Ecto neural progenitor cell (in vitro differentiated cells): ENCODE data around the gene CTRL.
"Not testable (repeated sequence)": the region's sequence is repeated elsewhere in the genome, so short reads cannot be mapped to it uniquely, and the experiment has no call there.

ENCODE experiments used
- DNase-seq: peaks from one replicate; pipeline ENCODE4 v3.0.0-alpha.2; 2018; ENCODE audit warnings: low spot score

Gene CTRL

GRCh38 chr16:67940446-67941089 is 8.9 kb upstream of the CTRL start:
- DNase-seq, result no peak

- DNase-seq, result no peak
Observed at GRCh38 chr16:67939507-67940445, 8.1 kb upstream of the CTRL start.

DNA sequence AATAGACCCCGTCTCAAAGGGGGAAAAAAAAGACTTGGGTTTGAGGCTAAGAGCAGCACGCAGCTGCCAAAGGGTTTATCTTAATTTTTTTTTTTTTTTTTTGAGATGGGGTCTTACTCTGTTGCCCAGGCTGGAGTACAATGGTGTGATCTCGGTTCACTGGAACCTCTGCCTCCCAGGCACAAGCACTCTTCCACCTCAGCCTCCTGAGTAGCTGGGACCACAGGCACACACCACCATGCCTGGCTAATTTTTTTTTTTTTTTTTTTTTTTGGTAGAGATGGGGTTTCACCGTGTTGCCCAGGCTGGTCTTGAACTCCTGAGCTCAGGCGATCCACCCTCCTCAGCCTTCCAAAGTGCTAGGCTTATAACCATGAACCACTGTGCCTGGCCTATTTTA is 6.1 kb upstream of the CTRL start:
- DNase-seq, result not testable (repeated sequence)

DNA sequence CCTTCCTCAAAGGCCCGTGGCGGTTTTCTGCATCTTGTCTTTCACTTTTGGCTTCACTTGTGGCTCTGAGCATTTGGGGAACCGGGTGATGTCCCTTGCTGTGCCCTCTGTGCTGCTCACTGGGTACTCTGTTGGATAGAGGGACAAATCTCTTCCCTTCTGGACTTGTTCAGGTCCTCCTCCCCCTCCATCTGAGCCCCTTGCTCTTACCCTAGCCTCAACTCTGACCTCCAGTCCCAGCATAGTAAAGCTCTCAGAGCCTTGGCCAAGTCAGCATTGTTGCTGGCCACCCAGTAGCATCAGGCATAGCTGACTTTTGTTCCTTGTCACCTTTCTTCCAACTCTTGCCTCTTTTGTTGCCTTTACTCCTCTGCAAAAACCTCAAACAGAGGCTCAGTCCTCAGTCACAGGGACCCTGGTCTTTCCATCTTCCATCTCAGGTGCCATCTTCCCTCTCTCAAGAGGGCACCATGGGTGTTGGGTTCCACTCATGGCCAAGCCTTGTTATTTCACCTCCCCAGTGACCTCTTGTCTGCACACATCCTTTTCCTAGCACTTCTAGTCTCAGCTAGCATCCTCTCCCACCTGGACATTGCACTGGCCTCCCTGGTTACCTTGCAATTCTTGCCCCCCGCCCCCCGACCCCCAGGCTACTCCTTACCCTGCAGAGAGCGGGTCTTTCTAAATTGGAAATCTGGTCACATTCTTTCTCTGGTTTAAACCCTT is 5.4 kb upstream of the CTRL start:
- no peak for DNase-seq

DNA sequence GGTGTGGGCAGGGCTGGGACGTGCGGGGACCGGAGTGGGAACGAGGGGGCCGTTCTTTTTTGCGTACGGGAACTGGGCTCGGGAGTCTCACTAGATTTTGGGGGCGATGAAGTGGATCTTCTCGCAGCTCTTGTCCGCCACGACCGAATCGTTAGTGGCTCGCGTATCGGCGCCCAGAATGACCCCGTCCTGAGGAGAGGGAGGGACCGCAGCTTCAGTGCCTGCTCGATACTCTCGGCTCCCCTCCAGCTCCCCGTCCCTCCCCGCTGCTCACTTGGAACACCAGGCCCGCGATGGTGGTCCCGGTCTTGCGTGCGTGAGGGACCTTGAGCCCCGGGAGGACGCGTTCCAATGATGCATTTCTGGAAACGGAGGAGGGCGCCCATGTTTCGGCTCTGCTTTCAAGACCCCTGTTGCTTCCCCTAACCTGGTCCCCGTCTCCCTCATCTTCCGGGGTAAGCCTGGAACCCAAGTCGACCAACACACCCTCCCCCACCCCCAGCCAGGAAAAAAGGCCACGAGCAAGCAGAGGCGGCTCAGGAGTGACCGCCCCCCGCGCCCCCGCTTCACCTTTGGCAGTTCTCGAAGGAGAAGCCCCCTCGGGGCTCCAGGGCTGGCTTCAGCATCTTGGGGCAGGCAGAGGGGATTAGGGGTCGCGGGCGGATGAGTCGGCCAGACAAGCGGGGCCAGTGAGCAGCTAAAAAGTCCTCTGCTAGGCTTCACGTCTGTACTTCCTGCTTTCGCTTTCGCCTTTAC is 4.6 kb upstream of the CTRL start, which contains the start of gene PSMB10:
TSS of gene PSMB10 (minus strand) at position 727 of the 756 bp plus-strand sequence. CDS start at position 626, 101 bp downstream.
- peak; percentile 67 for DNase-seq

DNA sequence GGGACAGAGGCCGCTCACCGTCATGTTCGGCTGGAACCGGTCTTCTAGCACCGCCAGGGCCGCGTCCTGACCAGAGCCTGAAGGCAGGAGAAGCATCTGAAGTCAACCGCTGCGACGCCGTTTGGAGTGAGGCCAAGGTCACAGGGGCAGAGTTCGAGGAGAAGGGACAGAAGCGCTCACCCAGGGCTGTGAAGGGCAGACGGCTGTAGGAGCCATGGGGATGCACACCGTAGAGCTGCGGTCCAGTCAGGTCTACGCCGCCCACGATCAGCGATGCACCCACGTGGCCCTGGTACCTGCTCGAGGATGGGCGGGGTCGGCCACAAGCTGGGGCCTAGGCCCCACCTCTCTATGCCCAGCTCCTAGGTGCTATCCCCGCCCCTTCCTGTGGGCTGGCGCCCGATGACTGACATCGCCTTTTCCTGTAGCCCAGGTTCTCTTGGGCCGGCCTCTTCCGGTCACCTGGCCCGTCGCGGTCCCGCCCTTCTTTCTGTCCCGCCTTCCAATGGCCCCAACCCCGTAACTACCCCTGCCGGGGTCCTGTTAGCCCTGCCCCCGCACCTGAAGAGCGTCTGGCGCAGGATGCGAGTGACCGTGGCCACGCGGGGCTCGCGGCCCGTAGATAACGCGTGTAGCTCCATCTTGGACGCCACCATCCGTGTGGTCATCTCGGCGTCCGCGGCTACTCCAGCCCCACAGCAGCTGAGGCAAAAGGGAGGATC is 3.9 kb upstream of the CTRL start:
- DNase-seq, result peak; percentile 92

GRCh38 chr16:67935101-67935401 is 3.4 kb upstream of the CTRL start:
- no peak for DNase-seq

GRCh38 chr16:67934306-67935100 is 2.8 kb upstream of the CTRL start:
- DNase-seq, result no peak

DNA sequence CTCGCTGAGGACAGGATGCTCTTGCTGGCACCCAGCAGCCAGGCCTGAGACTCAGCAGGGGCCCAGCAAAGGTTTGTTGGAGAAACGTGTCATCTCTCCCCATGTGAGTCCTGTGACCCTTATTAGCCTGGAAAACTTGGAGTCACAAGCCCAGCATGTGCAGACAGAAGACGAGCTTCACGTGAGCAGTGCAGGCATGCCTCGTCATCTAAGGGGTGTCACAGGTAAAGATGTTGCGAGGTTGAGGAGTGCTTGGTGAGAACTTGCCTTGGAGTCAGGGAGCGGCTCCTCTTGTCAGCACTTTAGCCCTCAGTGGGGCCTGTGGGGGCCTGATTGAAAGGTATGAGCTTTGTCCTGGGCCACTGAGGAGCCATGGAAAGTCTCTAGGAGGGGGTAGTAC is 2.1 kb upstream of the CTRL start:
- DNase-seq, result no peak

GRCh38 chr16:67932462-67932840 is 789 bp upstream of the CTRL start:
- no peak for DNase-seq

GRCh38 chr16:67930678-67931211 is 917 bp downstream of the CTRL start:
- DNase-seq, result no peak

GRCh38 chr16:67930191-67930590 is 1.5 kb downstream of the CTRL start:
- no peak for DNase-seq

DNA sequence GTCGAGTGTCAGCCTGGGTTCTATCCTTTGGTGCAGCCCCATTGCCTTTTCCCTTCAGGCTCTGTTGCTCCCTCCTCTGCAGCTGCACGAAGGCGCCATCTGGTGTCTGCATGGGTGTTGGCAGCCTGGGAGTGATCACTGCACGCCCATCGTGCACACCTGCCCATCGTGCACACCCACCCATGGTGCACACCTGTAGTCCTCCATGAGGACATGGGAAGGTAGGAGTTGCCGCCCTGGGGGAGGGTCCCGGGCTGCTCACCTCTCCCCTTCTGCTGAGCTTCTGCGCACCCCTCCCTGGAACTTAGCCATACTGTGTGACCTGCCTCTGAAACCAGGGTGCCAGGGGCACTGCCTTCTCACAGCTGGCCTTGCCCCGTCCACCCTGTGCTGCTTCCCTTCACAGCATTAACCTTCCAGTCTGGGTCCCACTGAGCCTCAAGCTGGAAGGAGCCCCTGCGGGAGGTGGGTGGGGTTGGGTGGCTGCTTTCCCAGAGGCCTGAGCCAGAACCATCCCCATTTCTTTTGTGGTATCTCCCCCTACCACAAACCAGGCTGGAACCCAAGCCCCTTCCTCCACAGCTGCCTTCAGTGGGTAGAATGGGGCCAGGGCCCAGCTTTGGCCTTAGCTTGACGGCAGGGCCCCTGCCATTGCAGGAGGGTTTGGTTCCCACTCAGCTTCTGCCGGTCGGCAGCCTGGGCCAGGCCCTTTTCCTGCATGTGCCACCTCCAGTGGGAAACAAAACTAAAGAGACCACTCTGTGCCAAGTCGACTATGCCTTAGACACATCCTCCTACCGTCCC is 2.9 kb downstream of the CTRL start:
- DNase-seq, result peak; percentile 76

DNA sequence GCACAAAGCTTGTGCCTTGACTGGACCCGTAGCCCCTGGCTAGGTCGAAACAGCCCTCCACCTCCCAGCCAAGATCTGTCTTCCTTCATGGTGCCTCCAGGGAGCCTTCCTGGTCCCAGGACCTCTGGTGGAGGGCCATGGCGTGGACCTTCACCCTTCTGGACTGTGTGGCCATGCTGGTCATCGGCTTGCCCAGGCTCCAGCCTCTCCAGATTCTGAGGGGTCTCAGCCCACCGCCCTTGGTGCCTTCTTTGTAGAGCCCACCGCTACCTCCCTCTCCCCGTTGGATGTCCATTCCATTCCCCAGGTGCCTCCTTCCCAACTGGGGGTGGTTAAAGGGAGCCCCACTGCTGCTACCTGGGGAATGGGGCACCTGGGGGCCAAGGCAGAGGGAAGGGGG is 3.5 kb downstream of the CTRL start:
- no peak for DNase-seq

GRCh38 chr16:67927131-67927941 is 4.3 kb downstream of the CTRL start:
- DNase-seq, result no peak

DNA sequence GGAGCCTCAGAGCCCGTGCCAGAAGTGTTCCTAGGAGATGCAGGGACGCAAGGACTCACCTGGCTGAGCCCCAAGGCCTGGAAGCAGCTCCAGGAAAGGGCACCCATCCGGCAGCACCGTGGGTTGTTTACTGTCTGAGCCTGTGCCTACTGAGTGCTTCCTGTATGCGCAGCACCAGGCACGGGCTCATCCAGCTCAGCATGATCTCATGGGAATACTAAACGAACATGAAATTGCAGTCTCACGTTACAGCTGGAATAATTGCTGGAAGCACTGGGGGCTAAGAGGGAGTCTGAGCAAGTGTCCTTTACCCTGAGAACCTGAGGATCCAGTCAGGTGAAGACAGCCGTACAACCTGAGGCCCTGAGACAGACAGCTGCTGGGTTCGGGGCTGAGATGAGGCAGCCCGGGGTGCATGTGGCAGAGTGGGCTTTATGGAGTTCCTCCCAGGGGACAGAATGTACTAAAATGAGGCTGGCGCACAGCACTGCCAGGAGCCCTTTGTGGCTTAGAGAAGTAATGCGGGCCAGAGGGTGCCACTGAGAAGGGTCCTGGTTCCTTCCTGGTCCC is 5.4 kb downstream of the CTRL start:
- DNase-seq, result no peak

- no peak for DNase-seq
Observed at GRCh38 chr16:67924140-67924906, 7.3 kb downstream of the CTRL start.
